Measurements from ENCODE around the gene DIP2C.
"Not testable (repeated sequence)": the region's sequence is repeated elsewhere in the genome, so short reads cannot be mapped to it uniquely, and the experiment has no call there.

The DIP2C gene

GRCh38 chr10:534047-534566 lies 155.4 kb downstream of the DIP2C start:
- no peak for DNase-seq (ENCODE audit: low read depth in 1 of 2, low spot score in 1 of 2)

- no peak for DNase-seq (ENCODE audit: low read depth in 1 of 2, low spot score in 1 of 2)
These were observed 155.9 kb downstream of the DIP2C start for GRCh38 chr10:533611-534010.

GRCh38 chr10:533186-533585 lies 156.3 kb downstream of the DIP2C start:
- no peak for DNase-seq (ENCODE audit: low read depth in 1 of 2, low spot score in 1 of 2)

GRCh38 chr10:532331-532730 lies 157.1 kb downstream of the DIP2C start:
- DNase-seq (ENCODE audit: low read depth in 1 of 2, low spot score in 1 of 2): not testable (repeated sequence)

- DNase-seq (ENCODE audit: low read depth in 1 of 2, low spot score in 1 of 2): no peak
These were observed 157.9 kb downstream of the DIP2C start for GRCh38 chr10:531541-531940.

DNA sequence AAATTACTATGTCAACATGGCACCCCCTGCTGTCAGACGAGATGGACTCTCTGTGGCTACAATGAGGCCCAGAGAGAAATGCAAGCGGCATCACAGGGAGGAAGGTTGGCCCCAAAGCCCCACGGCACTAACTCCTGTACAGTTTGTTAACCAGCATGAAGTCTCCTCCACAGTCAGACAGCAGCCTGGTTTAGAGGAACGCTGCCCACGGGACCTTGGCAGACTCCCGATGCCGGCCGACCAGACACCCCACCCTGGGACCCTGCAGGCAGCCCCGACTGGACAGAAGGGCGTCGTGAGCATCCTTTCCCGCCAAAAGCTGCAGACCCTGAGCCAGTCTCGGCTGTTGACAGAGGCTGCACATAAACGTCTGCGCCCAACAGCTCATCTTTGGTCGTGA lies 158.8 kb downstream of the DIP2C start:
- DNase-seq (ENCODE audit: low read depth in 1 of 2, low spot score in 1 of 2): no peak

DNA sequence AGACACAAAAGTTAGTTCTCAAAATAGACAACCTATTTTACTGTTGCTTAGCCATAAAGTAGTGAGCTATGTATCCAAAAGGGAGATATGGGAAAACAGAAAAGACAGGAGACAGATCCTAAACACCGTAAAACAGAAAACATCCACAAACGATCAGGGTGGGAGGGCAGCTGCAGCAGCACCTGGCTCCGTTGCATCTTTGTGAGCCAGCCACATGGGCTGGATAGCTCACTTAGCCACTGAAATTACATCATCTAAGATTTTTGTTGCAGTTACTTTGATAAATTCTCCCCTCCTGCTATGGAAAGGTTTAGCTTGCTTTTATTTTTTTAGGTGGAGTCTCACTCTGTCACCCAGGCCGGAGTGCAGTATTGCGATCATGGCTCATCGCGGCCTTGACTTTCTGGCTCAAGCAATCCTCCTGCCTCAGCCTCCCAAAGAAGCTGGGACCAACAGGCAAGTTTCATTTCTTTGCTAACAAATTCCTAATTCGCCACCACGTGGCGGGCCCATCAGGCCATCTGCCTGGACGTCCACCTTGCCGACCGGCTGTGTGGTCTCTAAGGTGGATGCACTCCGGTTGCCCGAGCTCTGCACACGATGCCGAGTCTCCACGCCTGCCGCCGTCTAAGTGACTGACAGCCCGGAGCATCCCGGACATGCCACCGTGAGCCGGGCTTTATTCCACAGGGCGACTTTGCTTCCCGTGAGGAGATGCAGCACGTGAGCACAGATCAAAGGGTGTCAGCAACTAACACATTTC lies 159.8 kb downstream of the DIP2C start:
- no peak for DNase-seq (ENCODE audit: low read depth in 1 of 2, low spot score in 1 of 2)

- DNase-seq (ENCODE audit: low read depth in 1 of 2, low spot score in 1 of 2): no peak
These were observed 161.0 kb downstream of the DIP2C start for GRCh38 chr10:528173-529165.

GRCh38 chr10:527416-527815 lies 162.1 kb downstream of the DIP2C start:
- DNase-seq (ENCODE audit: low read depth in 1 of 2, low spot score in 1 of 2): no peak

GRCh38 chr10:526651-527312 lies 162.7 kb downstream of the DIP2C start:
- no peak for DNase-seq (ENCODE audit: low read depth in 1 of 2, low spot score in 1 of 2)

DNA sequence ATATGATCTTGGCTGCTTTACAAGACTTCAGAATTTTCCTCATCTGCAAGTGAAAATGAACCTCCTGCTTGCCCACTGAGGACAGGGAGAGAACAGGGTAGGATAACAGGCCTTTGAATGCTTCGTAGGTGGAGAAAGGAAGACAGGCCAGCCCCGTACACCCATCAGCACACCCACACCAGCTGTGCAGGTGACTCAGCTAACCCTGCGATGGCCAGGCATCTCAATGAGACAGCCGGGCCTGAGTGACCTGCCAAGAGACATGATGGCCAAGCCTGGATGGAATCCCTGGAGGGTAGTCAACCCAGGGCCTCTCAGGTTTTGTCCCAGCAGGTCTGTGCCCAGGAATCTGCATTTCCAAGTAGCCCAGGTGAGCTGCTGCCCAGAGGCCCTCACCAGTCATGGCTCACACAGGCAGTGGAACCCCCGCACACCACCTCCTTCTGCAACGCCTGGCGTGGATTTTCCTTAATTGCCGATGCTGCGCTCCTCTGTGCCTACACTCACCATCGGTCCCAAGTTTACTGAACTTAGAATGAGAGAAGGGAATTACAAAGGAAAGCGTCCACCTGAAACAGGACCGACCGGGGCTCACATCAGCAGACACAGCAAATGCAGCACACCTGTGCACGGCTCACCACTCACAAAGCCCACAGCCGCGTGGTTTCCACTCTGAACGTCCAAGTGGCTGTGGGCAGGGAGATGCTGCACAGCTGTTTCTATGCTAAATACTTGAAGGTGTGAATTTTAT lies 163.7 kb downstream of the DIP2C start:
- DNase-seq (ENCODE audit: low read depth in 1 of 2, low spot score in 1 of 2): no peak

DNA sequence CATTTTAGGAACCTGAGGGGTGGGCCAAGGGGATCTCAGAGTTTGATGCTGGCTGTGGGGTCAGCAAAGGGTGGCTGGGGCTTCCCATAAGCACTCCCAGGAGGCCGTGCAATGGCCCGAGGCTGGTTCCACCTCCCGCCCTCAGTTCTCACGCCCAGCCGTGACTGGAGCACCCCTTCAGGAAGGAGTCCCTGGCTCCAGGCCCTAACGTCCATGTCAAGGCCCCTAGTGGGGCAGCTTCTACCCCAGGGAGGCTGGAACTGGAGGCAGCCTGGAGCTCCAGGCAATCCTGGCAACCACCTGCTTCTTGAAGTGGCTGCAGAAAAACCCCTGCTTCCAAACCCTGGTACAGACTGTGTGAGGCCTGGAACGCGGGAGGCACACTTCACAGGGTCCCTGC lies 165.5 kb downstream of the DIP2C start:
- no peak for DNase-seq (ENCODE audit: low read depth in 1 of 2, low spot score in 1 of 2)

- no peak for DNase-seq (ENCODE audit: low read depth in 1 of 2, low spot score in 1 of 2)
These were observed 167.1 kb downstream of the DIP2C start for GRCh38 chr10:522350-522749.

GRCh38 chr10:521261-522250 lies 167.9 kb downstream of the DIP2C start:
- DNase-seq (ENCODE audit: low read depth in 1 of 2, low spot score in 1 of 2): no peak

DNA sequence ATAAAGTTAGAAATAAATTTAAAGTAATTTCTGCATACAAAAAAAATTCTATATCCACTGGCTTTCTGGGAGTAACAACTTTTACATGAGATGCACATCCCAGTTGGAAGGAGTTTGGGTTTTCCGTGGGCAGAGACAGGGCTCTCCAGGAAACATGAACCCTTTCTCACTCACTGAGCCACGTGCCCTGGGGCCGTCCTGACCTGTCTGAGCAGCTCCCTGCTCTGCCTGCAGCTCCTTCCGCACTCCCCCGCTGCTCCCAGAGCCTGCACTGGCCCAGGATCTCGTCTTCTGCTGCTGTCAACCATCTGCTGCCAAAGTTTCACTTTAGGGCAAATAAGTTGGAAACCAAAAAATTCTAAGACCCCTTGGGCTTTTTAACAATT lies 169.1 kb downstream of the DIP2C start:
- no peak for DNase-seq (ENCODE audit: low read depth in 1 of 2, low spot score in 1 of 2)

DNA sequence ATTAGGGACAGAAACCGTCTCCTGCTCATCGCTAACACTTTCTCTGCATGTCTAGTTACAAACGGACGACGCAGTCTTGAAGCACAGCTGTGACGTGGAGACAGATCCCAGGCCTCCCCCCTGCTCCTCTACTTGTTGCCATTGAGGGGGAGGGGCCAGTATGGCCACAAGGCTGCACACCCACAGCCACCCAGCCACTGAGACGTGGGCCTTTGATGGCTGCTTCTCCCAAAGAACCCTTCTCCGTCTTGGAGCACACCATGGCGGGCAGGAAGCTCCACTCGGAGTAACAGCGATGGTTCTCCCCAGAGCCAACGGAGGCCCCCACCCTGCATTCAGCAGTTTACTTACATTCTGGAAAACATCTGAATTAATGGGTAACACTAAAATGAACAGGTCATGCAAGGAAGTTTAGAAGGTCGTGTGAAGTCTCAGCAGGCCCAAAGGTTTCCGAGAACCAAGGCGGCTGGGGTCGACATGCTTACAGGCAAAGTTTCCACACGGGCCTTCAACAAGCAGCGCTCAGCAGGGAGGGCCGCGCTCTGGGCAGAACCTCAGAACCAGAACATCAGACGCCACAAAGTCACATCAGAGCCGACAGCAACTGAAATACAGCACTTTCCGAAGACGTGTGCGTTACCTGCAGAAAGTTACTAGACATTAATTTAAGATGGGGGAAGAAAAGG lies 169.6 kb downstream of the DIP2C start:
- DNase-seq (ENCODE audit: low read depth in 1 of 2, low spot score in 1 of 2): no peak

GRCh38 chr10:519055-519715 lies 170.3 kb downstream of the DIP2C start:
- DNase-seq (ENCODE audit: low read depth in 1 of 2, low spot score in 1 of 2): no peak

DNA sequence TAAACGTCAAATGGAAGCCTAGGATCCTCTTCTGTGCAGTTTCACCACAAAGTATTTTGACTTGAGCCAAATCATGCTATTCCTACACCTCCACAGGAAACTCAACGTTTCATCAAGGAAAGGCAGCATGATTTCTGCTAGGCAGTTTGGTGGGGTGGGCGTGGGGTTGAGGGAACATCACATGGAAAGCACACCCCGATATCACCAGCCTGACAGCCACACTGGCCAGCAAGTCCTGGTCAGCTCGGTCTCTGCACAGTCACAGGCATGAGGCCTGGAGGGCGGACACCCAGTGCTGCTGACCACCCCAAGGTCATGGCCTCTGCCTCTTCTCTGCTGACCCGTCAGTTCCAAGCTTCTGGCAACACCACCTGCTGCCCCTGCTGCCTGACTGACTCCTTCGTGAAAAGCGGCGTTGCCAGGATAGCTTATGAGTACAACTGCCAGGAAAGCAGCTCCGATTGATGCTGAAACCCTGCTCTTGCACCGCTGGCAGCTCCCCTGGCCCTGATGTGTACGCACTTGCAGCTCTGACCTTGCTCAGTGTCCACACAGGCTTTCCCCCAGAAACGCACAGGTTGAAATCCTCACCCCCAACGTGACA lies 171.5 kb downstream of the DIP2C start:
- DNase-seq (ENCODE audit: low read depth in 1 of 2, low spot score in 1 of 2): no peak
